GM04503 (cell line): Measurements from ENCODE around the gene PRLH.

Experiments used
- DNase-seq: peaks from one replicate; pipeline ENCODE4 v3.0.0-alpha.2; 2012; ENCODE audit warnings: low read depth

The PRLH gene

GRCh38 chr2:237565974-237566373 lies 400 bp upstream of the PRLH start:
- no peak for DNase-seq

GRCh38 chr2:237567276-237568029 lies 1.1 kb downstream of the PRLH start:
- no peak for DNase-seq

GRCh38 chr2:237568121-237568660 lies 1.8 kb downstream of the PRLH start:
- no peak for DNase-seq

GRCh38 chr2:237569041-237569440 lies 2.7 kb downstream of the PRLH start:
- no peak for DNase-seq

- no peak for DNase-seq
Measured at GRCh38 chr2:237569896-237570295, 3.5 kb downstream of the PRLH start.

GRCh38 chr2:237570776-237571335 lies 4.5 kb downstream of the PRLH start:
- DNase-seq, result no peak

- no peak for DNase-seq
Measured at GRCh38 chr2:237571551-237571950, 5.2 kb downstream of the PRLH start.

- DNase-seq, result peak; percentile 27
Measured at GRCh38 chr2:237572021-237572741, 5.8 kb downstream of the PRLH start.

- DNase-seq, result no peak
Measured at GRCh38 chr2:237572742-237573101, 6.3 kb downstream of the PRLH start.

- no peak for DNase-seq
Measured at GRCh38 chr2:237573721-237574415, 7.5 kb downstream of the PRLH start.

GRCh38 chr2:237574467-237574866 lies 8.1 kb downstream of the PRLH start:
- DNase-seq, result no peak

GRCh38 chr2:237574894-237575868 lies 8.8 kb downstream of the PRLH start:
- no peak for DNase-seq

- no peak for DNase-seq
Measured at GRCh38 chr2:237575869-237576862, 9.8 kb downstream of the PRLH start.

GRCh38 chr2:237576974-237577373 lies 10.6 kb downstream of the PRLH start:
- DNase-seq, result no peak

- DNase-seq, result no peak
Measured at GRCh38 chr2:237577458-237577857, 11.1 kb downstream of the PRLH start.

GRCh38 chr2:237577956-237578870 lies 11.8 kb downstream of the PRLH start:
- no peak for DNase-seq

- DNase-seq, result no peak
Measured at GRCh38 chr2:237581326-237581725, 15.0 kb downstream of the PRLH start.

GRCh38 chr2:237581751-237582746 lies 15.7 kb downstream of the PRLH start:
- no peak for DNase-seq
